Stimulated activated CD8-positive, alpha-beta memory T cell treated with anti-CD3 and anti-CD28 coated beads, Interleukin-2, amount 100 ng/mL, for 1 hour (primary cell): ENCODE results near the gene EMC6.

Experiments used
- DNase-seq, 2 donors: peaks; one replicate each; pipeline ENCODE4 v3.0.0-alpha.2; 2020; ENCODE audit warnings: low read depth in 2 of 2

Gene EMC6

DNA sequence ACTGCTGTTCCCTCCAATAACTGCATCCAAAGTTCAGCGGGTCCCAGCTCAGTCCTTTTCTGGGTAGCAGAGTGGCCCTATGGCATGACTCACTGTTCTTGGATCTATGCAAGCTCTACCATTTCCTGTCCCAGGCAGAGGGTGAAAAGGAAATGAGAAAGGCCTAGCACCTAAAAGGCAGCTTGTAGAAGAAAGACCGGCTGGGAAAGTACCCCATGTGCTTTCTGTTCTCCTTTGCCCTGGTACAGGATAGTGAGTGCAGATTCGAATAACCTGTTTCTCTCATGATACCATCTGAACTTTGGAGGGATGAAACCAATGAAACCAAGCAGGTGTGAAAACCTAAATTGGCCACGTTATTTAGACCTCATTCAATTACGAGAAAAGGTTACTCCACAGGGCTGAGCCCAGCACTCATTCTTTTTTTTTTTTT, 42.4 kb downstream of the EMC6 start:
- peak; percentile 29 to 39 for DNase-seq

DNA sequence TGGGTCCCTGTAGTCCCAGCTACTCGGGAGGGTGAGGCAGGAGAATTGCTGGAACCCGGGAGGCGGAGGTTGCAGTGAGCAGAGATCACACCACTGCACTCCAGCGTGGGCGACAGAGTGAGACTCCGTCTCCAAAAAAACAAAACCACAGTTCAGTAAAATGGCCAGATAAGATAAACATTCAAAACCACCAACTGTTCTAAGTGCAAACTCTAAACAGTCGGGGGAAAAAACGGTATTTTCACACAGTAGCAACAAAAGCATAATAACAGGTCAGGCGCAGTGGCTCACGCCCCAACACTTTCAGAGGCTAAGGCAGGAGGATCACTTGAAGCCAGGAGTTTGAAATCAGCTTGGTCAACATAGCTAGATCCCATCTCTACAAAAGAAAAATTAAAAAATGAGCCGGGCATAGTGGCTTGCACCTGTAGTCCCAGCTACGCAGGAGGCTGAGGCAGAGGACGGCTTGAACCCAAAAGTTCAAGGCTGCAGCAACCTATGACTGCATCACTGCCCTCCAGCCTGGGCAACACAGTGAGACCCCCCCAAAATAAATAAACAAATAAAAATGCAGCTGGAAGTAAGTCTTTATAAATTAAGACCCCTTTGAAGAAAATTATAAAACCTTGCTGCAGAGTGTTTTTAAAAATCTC, 44.3 kb downstream of the EMC6 start:
- no peak for DNase-seq

DNA sequence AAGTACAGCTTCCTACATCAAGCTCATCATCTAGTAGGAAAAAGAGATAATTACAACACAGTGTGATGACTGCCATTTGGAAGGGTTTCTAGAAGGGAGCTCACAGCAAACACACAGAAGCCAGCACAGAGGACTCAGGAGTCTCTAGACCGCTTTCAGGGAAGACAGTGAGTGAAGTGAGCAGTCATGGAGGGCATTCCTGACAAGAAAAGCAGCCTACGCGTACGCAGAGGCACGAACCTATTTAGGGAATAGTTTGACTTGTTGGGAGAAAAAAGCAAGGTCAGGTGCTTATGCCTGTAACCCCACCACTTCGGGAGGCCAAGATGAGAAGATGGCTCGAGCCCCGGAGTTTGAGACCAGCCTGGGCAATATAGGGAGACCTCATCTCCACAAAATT, 46.7 kb downstream of the EMC6 start:
- no peak for DNase-seq

DNA sequence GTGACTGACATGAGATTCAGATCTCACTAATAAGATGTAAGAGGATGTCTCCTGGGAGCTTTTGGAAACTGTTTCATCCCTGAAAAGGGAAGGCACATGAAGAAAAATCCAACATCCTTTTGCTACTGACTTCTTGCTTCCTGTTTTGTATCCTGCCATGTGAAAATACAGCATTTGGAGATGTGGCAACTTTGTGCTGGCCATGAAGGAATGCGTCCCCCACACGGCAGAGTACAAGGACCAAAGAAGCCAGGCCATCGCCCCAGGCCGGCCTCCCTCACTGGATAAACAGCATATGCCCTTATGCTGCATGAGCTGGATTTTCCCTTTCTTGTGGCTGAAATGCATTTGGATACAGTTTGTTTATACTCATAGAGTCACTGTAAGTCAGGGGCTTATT, 49.6 kb downstream of the EMC6 start:
- no peak for DNase-seq

DNA sequence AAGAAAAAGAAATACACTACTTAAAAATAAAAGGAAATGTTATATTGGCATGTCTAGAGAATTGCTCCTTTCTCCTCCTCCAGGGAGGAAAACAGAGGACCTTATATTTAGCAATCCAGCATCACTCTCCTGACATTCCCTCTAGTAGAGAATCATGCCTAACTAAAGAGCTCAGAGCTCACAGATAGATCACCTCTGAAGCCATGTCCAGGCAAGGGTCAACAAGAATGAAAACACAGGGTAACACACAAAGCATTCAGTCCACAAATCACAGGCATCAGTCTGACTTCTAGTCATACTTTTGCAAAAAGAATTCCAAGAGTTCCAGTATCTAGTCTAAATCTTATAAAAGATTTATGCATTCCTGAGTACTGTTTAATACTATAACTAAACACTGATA, 50.7 kb downstream of the EMC6 start:
- no peak for DNase-seq
